GM12801 (cell line): ENCODE data around the gene PPP1R2.

Source experiments
- CTCF ChIP-seq: IDR thresholded peaks from one replicate; pipeline ENCODE4 v1.5.1; 2011; ENCODE audit warnings: control low read depth; ENCODE audit not compliant: insufficient read length; ENCODE audit errors: extremely low read depth

PPP1R2 gene

GRCh38 chr3:195512798-195513345 is 30.3 kb downstream of the PPP1R2 start:
- TF ChIP-seq CTCF: no peak

GRCh38 chr3:195511136-195511535 is 32.0 kb downstream of the PPP1R2 start:
- no peak for TF ChIP-seq CTCF

GRCh38 chr3:195508185-195508584 is 34.9 kb downstream of the PPP1R2 start:
- TF ChIP-seq CTCF: no peak

- TF ChIP-seq CTCF: no peak
These were observed 67.5 kb downstream of the PPP1R2 start for GRCh38 chr3:195475614-195476013.

GRCh38 chr3:195468841-195469240 is 74.3 kb downstream of the PPP1R2 start:
- TF ChIP-seq CTCF: no peak

- no peak for TF ChIP-seq CTCF
These were observed 74.7 kb downstream of the PPP1R2 start for GRCh38 chr3:195468391-195468776.

GRCh38 chr3:195467641-195468390 is 75.3 kb downstream of the PPP1R2 start:
- no peak for TF ChIP-seq CTCF
